AG04449 (cell line): ENCODE data around the gene PDGFA.
A peak's percentile ranks its signal among the peaks of the same experiment; 100 is the strongest.

Source experiments
- CTCF ChIA-PET: fragments of 350-600 bp; formaldehyde crosslinking; extraction: SDS; loops from one replicate; lab custom pipeline; 2021; ENCODE audit warnings: antibody characterized with exemption; lab: Yijun Ruan, JAX
- POLR2A ChIA-PET: fragments of 400-600, 350-600 bp; formaldehyde crosslinking; extraction: SDS; loops from one replicate; lab custom pipeline; 2020; ENCODE audit warnings: antibody characterized with exemption, inconsistent platforms; lab: Yijun Ruan, JAX
- DNase-seq: peaks from one replicate; pipeline ENCODE4 v3.0.0-alpha.2; 2010; ENCODE audit warnings: low read depth, low spot score
- H3K4me3 ChIP-seq: 2 replicates; pipeline ENCODE4 v1.5.1; 2011; ENCODE audit warnings: low read depth, mild to moderate bottlenecking, control low read depth, low read length
- TF ChIP-seq, protein P1 (sequence below): IDR thresholded peaks from one replicate; pipeline ENCODE4 v1.5.1; 2011; ENCODE audit warnings: mild to moderate bottlenecking, moderate library complexity, low read length, control low read depth, inconsistent platforms; ENCODE audit not compliant: insufficient read depth; ENCODE audit errors: missing control alignments

PDGFA gene

DNA sequence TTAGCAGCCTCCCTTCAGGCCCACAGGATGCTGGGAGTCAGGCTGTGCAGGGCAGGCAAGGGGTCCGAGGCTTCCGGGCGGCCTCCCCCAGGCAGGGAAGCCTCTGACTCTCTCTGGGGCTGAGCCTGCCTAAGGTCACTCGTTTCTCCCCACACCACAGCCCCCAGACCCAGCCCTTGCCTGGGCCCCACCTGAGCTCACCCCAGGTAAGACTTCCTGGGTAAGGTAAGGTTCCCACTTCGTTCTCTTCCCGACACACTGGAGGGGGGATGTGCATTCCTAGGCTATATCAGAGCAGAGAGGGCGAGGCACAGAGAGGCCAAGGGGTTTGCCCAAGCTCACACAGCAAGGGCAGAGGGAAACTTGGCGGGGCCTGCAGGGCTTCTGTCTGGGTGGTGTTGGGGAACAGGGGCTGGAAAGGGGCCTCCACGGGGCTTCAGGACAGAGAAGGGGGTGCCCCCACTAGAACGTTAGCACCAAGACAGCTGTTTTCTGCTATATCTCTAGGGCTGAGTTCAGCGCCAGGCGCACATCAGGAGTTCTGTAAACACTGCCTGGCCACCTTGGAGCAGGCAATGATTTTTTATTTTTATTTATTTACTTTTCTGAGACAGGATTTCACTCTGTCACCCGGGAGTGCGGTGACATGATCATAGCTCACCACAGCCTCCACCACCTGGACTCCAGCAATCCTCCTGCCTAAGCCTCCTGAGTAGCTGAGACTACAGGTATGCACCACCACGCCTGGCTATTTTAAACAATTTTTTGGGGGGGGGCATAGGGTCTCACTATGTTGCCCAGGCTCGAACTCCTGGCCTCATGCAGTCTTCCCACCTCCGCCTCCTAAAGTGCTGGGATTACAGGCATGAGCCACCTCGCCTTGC is 24.9 kb upstream of the PDGFA start:
- H3K4me3 ChIP-seq: no peak overlapping the region
- ChIA-PET POLR2A (no interaction called here), CTCF (interaction anchor here (0.9 kb wide), 1 partner anchor 214 kb away, joined by 3 read pairs; no protein-coding TSS in a partner anchor)
- TF ChIP-seq, protein P1, sequence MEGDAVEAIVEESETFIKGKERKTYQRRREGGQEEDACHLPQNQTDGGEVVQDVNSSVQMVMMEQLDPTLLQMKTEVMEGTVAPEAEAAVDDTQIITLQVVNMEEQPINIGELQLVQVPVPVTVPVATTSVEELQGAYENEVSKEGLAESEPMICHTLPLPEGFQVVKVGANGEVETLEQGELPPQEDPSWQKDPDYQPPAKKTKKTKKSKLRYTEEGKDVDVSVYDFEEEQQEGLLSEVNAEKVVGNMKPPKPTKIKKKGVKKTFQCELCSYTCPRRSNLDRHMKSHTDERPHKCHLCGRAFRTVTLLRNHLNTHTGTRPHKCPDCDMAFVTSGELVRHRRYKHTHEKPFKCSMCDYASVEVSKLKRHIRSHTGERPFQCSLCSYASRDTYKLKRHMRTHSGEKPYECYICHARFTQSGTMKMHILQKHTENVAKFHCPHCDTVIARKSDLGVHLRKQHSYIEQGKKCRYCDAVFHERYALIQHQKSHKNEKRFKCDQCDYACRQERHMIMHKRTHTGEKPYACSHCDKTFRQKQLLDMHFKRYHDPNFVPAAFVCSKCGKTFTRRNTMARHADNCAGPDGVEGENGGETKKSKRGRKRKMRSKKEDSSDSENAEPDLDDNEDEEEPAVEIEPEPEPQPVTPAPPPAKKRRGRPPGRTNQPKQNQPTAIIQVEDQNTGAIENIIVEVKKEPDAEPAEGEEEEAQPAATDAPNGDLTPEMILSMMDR: no peak
- no peak for DNase-seq

- ChIA-PET POLR2A (interaction anchor here (0.7 to 1.2 kb wide), 4 partner anchors 9 to 84 kb away, joined by 3 read pairs; no protein-coding TSS in a partner anchor), CTCF (interaction anchor here (0.9 to 1.2 kb wide), 4 partner anchors 24 to 217 kb away, joined by 3 to 5 read pairs (median 3); partner anchors contain the start of gene PDGFA)
- no peak for DNase-seq
- H3K4me3 ChIP-seq: no peak overlapping the region
- TF ChIP-seq, protein P1: no peak
Measured at GRCh38 chr7:543501-544337, 24.1 kb upstream of the PDGFA start.

DNA sequence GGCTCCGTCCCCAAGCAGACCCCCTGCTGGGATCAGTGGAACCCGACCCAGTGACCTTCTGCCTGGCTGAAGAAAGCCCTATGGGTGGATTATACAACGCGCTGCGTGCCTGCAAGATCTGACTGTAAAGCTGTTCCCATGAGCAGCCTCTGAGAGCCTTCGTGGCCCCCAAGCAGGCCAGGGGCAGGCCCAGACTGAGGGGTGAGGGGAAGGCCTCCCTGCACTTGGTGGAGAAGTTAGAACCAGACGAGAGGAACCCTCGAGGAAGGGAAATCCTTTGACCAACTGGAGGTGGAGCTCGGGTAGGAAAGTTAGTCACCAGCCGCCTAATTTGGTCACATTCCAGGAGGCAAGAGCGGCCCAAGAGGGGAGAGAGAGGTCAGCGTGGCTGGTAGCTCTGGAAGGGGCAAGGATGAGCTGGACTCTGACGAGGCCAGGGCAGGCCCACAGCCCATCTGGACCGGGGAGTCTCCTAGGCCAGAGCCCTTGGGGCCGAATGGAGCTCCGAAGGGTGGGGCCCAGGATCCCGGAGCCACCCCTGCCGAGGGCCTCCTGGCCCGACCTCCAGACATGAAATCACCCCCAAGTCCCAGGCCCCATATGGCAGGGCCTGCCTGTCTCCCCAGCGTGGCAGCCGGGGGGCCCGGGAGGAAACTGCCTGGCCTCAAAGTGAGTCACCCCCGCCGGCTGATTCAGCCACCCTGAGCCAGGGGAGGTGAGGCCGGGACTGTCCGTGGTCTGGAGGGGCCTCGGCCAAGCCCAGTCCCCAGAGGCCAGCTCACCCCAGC is 23.3 kb upstream of the PDGFA start:
- POLR2A ChIA-PET: interaction anchor here (0.6 to 1.2 kb wide), 6 partner anchors 10 to 83 kb away, joined by 3 read pairs; no protein-coding TSS in a partner anchor
- TF ChIP-seq, protein P1: no peak
- DNase-seq: peak; percentile 50

GRCh38 chr7:542131-542712 is 22.6 kb upstream of the PDGFA start:
- DNase-seq: no peak
- CTCF ChIA-PET: interaction anchor here (0.8 to 1.1 kb wide), 2 partner anchors 22 to 209 kb away, joined by 3 to 5 read pairs; partner anchors contain the start of gene PDGFA
- TF ChIP-seq, protein P1: no peak
- no peak overlapping the region for H3K4me3 ChIP-seq
- POLR2A ChIA-PET: interaction anchor here (0.6 to 1.2 kb wide), 5 partner anchors 11 to 233 kb away, joined by 3 read pairs; no protein-coding TSS in a partner anchor

More for the DNA sequence above, 23.3 kb upstream of the PDGFA start:
- H3K4me3 ChIP-seq: no peak overlapping the region
- CTCF ChIA-PET: interaction anchor here (0.8 to 1.2 kb wide), 4 partner anchors 23 to 216 kb away, joined by 3 to 5 read pairs (median 3); partner anchors contain the start of gene PDGFA

DNA sequence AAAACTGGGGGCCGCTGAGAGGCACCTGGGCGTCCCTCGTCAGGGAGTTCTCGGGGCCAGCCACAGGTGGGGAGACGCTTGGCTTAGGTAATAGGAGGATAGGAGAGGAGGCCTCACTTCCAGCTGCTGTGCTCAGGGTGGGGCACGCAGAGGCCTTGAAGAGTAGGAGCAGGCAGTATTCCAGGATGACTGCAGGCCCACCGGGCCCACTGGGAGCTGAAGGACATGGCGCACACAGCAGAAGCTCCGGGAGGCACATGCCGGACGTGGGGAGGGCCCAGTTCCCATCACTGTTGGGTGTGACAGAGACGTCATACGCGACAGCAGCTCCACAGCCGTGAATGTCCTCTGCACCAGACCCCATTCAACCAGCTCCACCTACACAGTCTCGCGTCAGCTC is 22.0 kb upstream of the PDGFA start:
- POLR2A ChIA-PET: interaction anchor here (0.7 kb wide), 1 partner anchor 233 kb away, joined by 3 read pairs; no protein-coding TSS in a partner anchor
- no peak overlapping the region for H3K4me3 ChIP-seq
- TF ChIP-seq, protein P1: no peak
- no peak for DNase-seq
- CTCF ChIA-PET: no interaction called here
